Fibroblast of gingiva (primary cell): ENCODE results near the gene LGALS4.
"Not testable (repeated sequence)": the region's sequence is repeated elsewhere in the genome, so short reads cannot be mapped to it uniquely, and the experiment has no call there.

Source experiments
- DNase-seq: peaks from one replicate; pipeline ENCODE4 v3.0.0-alpha.2; 2011; ENCODE audit warnings: low read depth

Gene LGALS4

DNA sequence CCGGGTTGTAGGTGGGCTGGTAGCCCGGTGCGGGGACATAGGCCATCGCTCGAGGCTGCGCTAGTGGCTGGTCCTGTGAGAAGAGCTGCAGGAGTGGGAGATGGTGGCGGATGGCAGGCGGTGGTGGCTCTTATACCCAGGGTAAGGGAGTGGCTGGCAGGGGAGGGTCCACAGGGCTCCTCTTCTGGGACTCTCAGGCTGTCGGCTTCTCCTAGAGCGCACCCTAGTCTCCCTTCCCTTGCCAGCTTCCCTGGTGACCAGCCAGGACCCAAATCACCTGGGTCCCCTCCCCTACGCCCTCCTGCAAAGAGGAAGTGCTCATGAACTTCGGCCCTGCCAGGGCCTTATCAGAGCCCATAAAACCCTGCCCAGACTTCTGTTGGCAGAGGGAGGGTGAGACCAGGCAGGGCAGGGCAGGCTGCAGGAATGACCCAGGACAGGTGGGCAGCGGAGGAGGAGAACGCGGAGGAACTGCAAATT is at the start of gene LGALS4:
Gene LGALS4, minus strand, starts transcription at position 105 of the 480 bp plus-strand sequence. Its CDS starts 59 bp downstream, at position 46.
- DNase-seq = no peak

DNA sequence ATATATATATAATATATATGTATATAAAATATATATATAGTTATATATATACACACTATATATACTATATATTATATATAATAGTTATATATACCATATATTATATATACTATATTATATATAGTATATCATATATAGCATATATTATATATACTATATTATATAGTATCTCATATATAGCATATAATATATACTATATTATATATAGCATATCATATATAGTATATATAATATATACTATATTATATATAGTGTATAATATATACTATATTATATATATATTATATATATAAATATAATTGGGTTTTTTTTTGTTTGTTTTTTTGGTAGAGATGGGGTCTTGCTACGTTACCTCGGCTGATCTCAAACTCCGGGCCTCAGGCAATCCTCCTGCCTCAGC is 48.6 kb upstream of the LGALS4 start:
- DNase-seq = no peak

DNA sequence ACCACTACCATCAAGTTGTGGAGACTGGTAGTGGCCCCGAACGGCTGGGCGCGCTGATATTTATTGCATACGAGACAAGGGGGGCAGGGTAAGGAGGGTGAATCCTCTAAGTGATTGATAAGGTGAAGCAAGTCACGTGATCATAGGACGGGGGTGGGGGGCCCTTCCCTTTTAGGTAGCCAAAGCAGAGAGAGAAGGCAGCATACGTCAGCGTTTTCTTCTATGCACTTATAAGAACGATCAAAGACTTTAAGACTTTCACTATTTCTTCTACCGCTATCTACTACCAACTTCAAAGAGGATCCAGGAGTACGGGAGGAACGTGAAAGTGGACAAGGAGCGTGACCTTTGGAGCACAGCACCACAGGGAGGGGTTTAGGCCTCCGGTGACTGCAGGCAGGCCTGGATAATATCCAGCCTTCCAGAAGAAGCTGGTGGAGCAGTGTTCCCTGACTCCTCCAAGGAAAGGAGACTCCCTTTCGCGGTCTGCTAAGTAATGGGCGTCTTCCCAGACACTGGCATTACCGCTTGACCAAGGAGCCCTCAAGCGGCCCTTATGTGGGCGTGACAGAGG is 47.0 kb upstream of the LGALS4 start:
- DNase-seq = not testable (repeated sequence)

- no peak for DNase-seq
These were observed 44.1 kb upstream of the LGALS4 start for GRCh38 chr19:38856813-38857212.

DNA sequence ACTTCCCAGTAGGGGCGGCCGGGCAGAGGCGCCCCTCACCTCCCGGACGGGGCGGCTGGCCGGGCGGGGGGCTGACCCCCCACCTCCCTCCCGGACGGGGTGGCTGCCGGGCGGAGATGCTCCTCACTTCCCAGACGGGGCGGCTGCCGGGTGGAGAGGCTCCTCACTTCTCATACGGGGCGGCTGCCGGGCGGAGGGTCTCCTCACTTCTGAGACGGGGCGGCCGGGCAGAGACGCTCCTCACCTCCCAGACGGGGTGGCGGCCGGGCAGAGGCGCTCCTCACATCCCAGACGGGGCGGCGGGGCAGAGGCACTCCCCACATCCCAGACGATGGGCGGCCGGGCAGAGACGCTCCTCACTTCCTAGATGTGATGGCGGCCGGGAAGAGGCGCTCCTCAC is 43.0 kb upstream of the LGALS4 start:
- not testable (repeated sequence) for DNase-seq

DNA sequence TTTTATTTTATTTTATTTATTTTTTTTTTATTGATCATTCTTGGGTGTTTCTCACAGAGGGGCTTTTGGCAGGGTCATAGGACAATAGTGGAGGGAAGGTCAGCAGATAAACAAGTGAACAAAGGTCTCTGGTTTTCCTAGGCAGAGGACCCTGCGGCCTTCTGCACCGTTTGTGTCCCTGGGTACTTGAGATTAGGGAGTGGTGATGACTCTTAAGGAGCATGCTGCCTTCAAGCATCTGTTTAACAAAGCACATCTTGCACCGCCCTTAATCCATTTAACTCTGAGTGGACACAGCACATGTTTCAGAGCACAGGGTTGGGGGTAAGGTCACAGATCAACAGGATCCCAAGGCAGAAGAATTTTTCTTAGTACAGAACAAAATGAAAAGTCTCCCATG is 42.2 kb upstream of the LGALS4 start:
- DNase-seq = not testable (repeated sequence)

DNA sequence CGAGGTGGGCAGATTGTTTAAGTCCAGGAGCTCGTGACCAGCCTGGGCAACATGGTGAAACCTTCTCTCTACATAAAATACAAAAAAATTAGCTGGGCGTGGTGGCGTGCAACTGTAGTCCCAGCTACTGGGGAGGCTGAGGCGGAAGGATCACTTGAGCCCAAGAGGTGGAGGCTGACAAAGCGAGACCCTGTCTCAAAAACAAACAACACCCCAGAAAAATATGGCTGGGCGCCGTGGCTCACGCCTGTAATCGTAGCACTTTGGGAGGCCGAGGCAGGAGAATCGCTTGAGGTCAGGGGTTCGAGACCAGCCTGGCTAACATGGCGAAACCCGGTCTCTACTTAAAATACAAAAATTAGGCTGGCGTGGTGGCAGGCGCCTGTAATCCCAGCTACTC is 40.5 kb upstream of the LGALS4 start:
- DNase-seq = no peak

DNA sequence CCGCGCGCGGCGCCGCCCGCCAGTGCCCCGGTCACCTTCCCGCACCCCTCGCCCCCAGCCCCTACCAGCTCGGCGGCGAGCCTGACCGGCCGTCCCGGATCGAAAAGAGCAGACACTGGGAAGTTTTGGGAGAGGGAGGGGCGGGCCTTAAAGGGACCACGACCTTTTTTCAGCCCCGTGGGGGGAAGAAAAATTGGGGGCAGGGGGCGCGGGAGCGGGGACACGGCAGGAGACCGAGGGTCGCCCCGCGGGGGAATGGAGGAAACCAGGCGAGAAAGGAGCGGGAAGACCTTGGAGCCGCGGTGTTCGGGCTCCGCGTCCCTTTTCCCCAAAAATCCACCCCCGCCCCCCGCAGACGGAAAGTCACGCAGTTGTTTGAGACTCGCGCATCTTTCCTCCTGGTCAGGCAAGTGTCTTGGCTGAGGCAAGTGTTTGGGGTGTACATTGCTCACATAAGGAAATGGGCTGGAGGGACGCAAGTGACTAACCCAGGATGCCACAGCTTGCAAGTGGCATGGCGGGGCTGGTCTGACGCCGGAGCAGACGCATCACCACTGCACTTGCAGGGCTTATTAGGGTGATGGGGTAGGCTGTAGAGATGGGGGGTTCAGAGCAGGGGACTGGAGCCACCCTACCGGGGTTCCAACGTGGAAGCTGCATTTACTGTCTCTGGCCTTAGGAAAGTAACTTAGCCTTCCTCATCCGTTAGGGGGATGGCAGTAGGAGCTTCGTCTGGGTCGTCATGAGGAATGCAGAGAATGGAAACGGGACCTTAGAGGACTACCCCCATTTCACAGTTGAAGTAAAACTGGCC is 39.7 kb upstream of the LGALS4 start:
- DNase-seq = peak; percentile 71

DNA sequence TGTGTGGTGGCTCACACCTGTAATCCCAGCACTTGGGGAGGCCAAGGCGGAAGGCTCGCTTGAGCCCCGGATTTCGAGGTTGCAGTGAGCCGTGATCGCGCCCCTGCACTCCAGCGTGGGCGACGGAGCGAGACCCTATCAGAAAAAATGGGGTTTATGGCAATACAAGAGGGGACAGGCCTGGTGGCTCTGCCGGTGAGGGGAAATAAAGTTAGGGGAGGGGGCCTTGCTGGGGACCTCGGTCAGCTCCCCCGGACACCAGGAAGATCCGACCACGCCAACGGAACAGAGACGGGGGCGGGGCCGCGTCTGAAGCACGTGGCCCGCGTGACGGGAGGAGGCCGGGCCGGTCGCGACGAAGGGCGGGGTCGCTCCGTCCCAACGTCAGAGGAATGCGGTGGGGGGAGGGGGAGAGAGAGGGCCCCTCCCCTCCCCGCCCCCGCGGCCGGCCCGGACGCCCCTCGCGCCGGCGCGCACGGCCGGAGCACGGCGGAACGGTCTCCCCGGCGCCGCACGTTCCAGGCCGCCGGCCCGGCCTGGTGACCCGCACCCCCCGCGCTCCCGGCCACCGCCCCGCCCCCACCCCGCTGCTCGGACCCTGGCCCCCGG is 39.0 kb upstream of the LGALS4 start:
- DNase-seq = peak; percentile 92

GRCh38 chr19:38850976-38851621 is 38.4 kb upstream of the LGALS4 start:
- DNase-seq = no peak

GRCh38 chr19:38850436-38850975 is 37.8 kb upstream of the LGALS4 start:
- DNase-seq = no peak

DNA sequence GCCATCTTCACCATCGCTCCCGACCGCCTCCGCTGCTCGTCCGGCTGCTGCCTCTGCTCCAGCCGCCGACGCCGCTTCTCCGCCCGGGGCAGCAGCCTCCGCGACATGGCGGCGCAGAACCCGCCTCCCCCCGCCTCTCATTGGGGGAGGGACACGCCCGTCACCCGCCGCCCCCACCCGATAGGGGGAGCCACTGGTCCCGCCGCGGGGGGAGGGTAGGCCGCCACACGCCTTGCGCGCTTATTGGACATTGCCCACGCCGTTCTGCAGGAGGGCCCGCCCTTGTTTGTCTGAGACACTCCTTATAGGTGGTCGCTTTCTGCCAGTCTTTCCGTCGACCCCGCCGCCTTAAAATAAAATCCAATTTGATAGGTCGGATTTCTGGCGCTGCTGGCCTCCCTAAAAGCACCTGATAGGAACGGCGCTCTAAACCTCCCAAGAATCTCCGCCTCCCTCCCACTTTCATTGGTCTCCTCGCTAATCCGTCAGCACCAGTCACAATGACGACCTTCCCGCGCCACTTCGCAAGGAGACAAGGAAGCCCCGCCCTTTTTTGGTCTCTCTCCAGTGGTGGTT is 37.2 kb upstream of the LGALS4 start, which contains the start of gene HNRNPL:
Gene HNRNPL, minus strand, starts transcription at position 127 of the 576 bp plus-strand sequence. Its CDS starts 20 bp downstream, at position 107.
- DNase-seq = peak; percentile 100

DNA sequence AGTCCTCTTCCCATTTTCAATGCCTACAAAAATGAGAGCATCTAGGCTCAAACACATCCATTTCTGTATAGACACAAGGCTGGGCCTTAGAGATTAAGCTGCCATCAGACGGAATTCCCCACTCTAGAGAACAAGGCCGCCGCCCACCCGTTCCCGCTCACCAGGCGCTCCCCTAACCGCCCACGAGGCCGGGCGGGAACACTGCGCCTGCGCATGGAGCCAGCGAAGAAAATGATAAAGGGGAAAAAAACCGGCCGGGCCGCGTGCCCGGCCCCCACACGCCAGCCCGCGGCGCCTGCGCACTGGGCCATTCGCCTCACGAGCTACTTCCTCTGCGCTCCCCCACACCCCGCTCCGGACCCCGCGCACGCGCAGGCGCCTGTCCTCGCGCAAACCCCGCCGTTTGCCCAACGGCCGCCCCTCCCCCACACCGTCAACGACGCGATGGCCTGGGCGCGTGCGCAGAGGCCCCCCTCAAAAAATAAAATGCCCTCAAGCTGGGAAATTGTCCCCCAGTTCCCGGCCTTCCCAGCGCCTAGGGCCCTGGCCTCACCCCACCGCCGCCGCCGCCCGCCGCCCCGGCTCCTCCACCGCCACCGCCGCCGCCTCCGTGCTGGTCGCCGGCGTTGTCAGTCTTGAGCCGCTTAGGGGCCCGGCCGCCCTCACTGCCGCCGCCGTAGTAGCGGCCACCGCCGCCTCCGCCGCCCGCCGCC is 36.6 kb upstream of the LGALS4 start:
- DNase-seq = peak; percentile 92

GRCh38 chr19:38848299-38849146 is 35.8 kb upstream of the LGALS4 start:
- DNase-seq = no peak

- DNase-seq = no peak
These were observed 33.4 kb upstream of the LGALS4 start for GRCh38 chr19:38846097-38846496.

GRCh38 chr19:38845374-38846024 is 32.8 kb upstream of the LGALS4 start:
- no peak for DNase-seq

DNA sequence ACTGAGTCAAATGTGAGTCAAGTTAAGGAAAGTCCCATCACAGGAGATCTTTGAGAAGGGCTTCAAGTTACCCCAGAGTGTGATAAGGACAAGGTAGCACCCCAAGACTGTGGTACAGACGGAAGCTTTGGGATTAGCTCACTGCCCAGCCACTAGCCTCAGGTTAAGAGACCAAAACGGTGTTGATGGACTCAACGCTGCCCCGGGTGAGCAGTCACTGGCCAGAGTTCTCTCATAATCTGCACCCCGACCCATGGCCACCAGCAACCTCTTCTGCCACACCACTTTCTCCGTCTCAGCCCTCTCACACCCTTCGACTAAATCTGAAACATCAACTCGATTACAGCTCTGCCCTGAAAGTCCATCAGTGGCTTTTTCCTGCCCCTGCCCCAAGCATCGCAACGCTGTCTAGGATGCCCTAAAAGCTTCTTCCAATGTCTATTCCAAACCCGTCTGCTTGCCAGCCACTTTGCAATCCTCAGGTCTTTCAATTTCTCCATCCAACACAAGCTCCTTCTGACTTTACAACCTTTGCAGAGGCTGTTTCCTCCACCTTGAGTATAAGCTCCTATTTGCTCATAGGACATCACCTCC is 31.4 kb upstream of the LGALS4 start:
- no peak for DNase-seq

- no peak for DNase-seq
These were observed 30.5 kb upstream of the LGALS4 start for GRCh38 chr19:38843175-38843758.
